BJ (cell line): ENCODE data around the gene ANO2. TPM values are rescaled to one million over a fixed set of nuclear protein-coding genes. Genes with fewer than 3 reads are reported as not detected.
"Not testable (repeated sequence)": the region's sequence is repeated elsewhere in the genome, so short reads cannot be mapped to it uniquely, and the experiment has no call there.

ENCODE experiments used
- CTCF ChIA-PET: fragments of 350-600 bp; formaldehyde crosslinking; extraction: SDS; loops from one replicate; lab custom pipeline; 2021; ENCODE audit warnings: antibody characterized with exemption, inconsistent platforms; lab: Yijun Ruan, JAX
- POLR2A ChIA-PET: fragments of 300-600 bp; sonication (Branson Sonifier 250); formaldehyde crosslinking; extraction: SDS; loops from one replicate; lab custom pipeline; 2021; ENCODE audit warnings: antibody characterized with exemption; lab: Charles Lee
- DNase-seq: peaks from one replicate; pipeline ENCODE4 v3.0.0-alpha.2; 2011; ENCODE audit warnings: low read depth
- H3K27me3 ChIP-seq: 2 replicates; pipeline ENCODE4 v1.6.0; 2011; ENCODE audit warnings: low read length; ENCODE audit not compliant: control insufficient read depth, insufficient read depth
- H3K36me3 ChIP-seq: 2 replicates; pipeline ENCODE4 v1.5.1; 2011; ENCODE audit warnings: low read length; ENCODE audit not compliant: control insufficient read depth, insufficient read depth
- H3K4me3 ChIP-seq: 2 replicates; pipeline ENCODE4 v1.5.1; 2011; ENCODE audit warnings: low read depth, mild to moderate bottlenecking, control low read depth, low read length
- CTCF ChIP-seq: IDR thresholded peaks from 2 replicates; pipeline ENCODE4 v1.5.1; 2011; ENCODE audit warnings: low read depth, mild to moderate bottlenecking, control low read depth, inconsistent platforms, low read length, moderate library complexity; ENCODE audit not compliant: insufficient read depth
- polyA plus RNA-seq: library from polyadenylated mRNA; depleted of rRNA; stranded (reverse); fragments of >200 nt; gene quantifications from 2 replicates; pipeline ENCODE4 v1.2.3, GENCODE V29; 2011

ANO2 gene
- polyA plus RNA-seq, 1 experiment: 0.10 TPM

GRCh38 chr12:5660238-5660637 is 284.8 kb downstream of the ANO2 start:
- Histone ChIP-seq H3K36me3 (no peaks in the 10 kb centered on the region), H3K4me3 (no peak overlapping the region), H3K27me3 (no peaks in the 10 kb centered on the region)
- DNase-seq: no peak
- ChIA-PET CTCF (interaction anchor here (1.5 to 3.5 kb wide), 2 partner anchors 11 to 489 kb away, joined by 3 to 25 read pairs; no protein-coding TSS in a partner anchor), POLR2A (no interaction called here)
- TF ChIP-seq CTCF: no peak

GRCh38 chr12:5658339-5658941 is 286.6 kb downstream of the ANO2 start:
- H3K4me3 ChIP-seq, DNase-seq, H3K27me3 ChIP-seq, H3K36me3 ChIP-seq, POLR2A ChIA-PET: not testable (repeated sequence)
- CTCF ChIA-PET: interaction anchor here (1.4 kb wide), 1 partner anchor 9 kb away, joined by 4 read pairs; no protein-coding TSS in a partner anchor

- no peak for TF ChIP-seq CTCF
- H3K27me3 ChIP-seq: no peaks in the 10 kb centered on the region
- POLR2A ChIA-PET: no interaction called here
- H3K4me3 ChIP-seq: no peak overlapping the region
- CTCF ChIA-PET: interaction anchor here (0.8 to 1.4 kb wide), 2 partner anchors 8 to 9 kb away, joined by 3 to 4 read pairs; no protein-coding TSS in a partner anchor
- H3K36me3 ChIP-seq: no peaks in the 10 kb centered on the region
- no peak for DNase-seq
Observed at GRCh38 chr12:5656836-5657235, 288.2 kb downstream of the ANO2 start.

- ChIA-PET CTCF (no interaction called here), POLR2A (no interaction called here)
- Histone ChIP-seq H3K4me3 (no peak overlapping the region), H3K27me3 (no peaks in the 10 kb centered on the region), H3K36me3 (no peaks in the 10 kb centered on the region)
- DNase-seq: no peak
- no peak for TF ChIP-seq CTCF
Observed at GRCh38 chr12:5655120-5655519, 289.9 kb downstream of the ANO2 start.

GRCh38 chr12:5654019-5654418 is 291.0 kb downstream of the ANO2 start:
- POLR2A ChIA-PET: no interaction called here
- Histone ChIP-seq H3K27me3 (no peaks in the 10 kb centered on the region), H3K36me3 (no peaks in the 10 kb centered on the region), H3K4me3 (no peak overlapping the region)
- no peak for DNase-seq
- CTCF ChIA-PET: no interaction called here
- TF ChIP-seq CTCF: no peak
